H4 (cell line): ENCODE results near the gene PROSER3. TPM values are rescaled to one million over a fixed set of nuclear protein-coding genes. Genes with fewer than 3 reads are reported as not detected.
A peak's percentile ranks its signal among the peaks of the same experiment; 100 is the strongest.

ENCODE experiments used
- DNase-seq: peaks from one replicate; pipeline ENCODE4 v3.0.0-alpha.2; 2015; ENCODE audit warnings: low spot score
- total RNA-seq: library from RNA; depleted of rRNA; stranded (reverse); fragments of >200 nt; shearing (Covaris generic); gene quantifications from 2 replicates; pipeline ENCODE4 v1.2.3, GENCODE V29; 2014; rRNA removed

Gene PROSER3
- total RNA-seq = 9.6 and 15.3 TPM in 2 replicates

GRCh38 chr19:35757749-35758608 is at the start of gene PROSER3:
Gene PROSER3 (plus strand): TSS chr19:35758176. CDS start chr19:35758216, 40 bp downstream.
- DNase-seq = peak; percentile 100

- DNase-seq = no peak
Observed at GRCh38 chr19:35708391-35708790, 49.6 kb upstream of the PROSER3 start.

- no peak for DNase-seq
Observed at GRCh38 chr19:35710784-35711723, 46.9 kb upstream of the PROSER3 start.

- DNase-seq = no peak
Observed at GRCh38 chr19:35712567-35713505, 45.1 kb upstream of the PROSER3 start.

- DNase-seq = no peak
Observed at GRCh38 chr19:35713506-35713850, 44.5 kb upstream of the PROSER3 start.

GRCh38 chr19:35713904-35714495 is 44.0 kb upstream of the PROSER3 start:
- DNase-seq = no peak

GRCh38 chr19:35714601-35715354 is 43.2 kb upstream of the PROSER3 start:
- no peak for DNase-seq

- no peak for DNase-seq
Observed at GRCh38 chr19:35715355-35715809, 42.6 kb upstream of the PROSER3 start.

- no peak for DNase-seq
Observed at GRCh38 chr19:35715981-35716800, 41.8 kb upstream of the PROSER3 start.

- DNase-seq = peak; percentile 94
Observed at GRCh38 chr19:35716801-35717664, 40.9 kb upstream of the PROSER3 start.

- peak; percentile 97 for DNase-seq
Observed at GRCh38 chr19:35717665-35718344, 40.2 kb upstream of the PROSER3 start, which contains the start of gene KMT2B. Gene KMT2B (plus strand): TSS chr19:35718003. CDS start chr19:35718019, 16 bp downstream.

- no peak for DNase-seq
Observed at GRCh38 chr19:35718345-35719041, 39.5 kb upstream of the PROSER3 start.

- DNase-seq = no peak
Observed at GRCh38 chr19:35719402-35720162, 38.4 kb upstream of the PROSER3 start.

- no peak for DNase-seq
Observed at GRCh38 chr19:35720163-35720524, 37.8 kb upstream of the PROSER3 start.

- DNase-seq = no peak
Observed at GRCh38 chr19:35720648-35721047, 37.3 kb upstream of the PROSER3 start.

GRCh38 chr19:35721374-35721773 is 36.6 kb upstream of the PROSER3 start:
- no peak for DNase-seq
